Head of caudate nucleus (tissue), 42 donors: ENCODE results near the gene OS9.
A peak's percentile ranks its signal among the peaks of the same experiment; 100 is the strongest.
"Not testable (repeated sequence)": the region's sequence is repeated elsewhere in the genome, so short reads cannot be mapped to it uniquely, and the experiment has no call there.

Experiments used
- DNase-seq, 42 donors: peaks; one replicate each; pipeline versions ENCODE4 v3.0.0 to v3.0.0-alpha.2; 2020 to 2021; ENCODE audit warnings: mixed read lengths in 7 of 42
- intact Hi-C: fragments of 100-400 bp; cut with DNase I; formaldehyde crosslinking; loops from one replicate; pipeline ENCODE4 v1.15.0; 2022

Gene OS9

DNA sequence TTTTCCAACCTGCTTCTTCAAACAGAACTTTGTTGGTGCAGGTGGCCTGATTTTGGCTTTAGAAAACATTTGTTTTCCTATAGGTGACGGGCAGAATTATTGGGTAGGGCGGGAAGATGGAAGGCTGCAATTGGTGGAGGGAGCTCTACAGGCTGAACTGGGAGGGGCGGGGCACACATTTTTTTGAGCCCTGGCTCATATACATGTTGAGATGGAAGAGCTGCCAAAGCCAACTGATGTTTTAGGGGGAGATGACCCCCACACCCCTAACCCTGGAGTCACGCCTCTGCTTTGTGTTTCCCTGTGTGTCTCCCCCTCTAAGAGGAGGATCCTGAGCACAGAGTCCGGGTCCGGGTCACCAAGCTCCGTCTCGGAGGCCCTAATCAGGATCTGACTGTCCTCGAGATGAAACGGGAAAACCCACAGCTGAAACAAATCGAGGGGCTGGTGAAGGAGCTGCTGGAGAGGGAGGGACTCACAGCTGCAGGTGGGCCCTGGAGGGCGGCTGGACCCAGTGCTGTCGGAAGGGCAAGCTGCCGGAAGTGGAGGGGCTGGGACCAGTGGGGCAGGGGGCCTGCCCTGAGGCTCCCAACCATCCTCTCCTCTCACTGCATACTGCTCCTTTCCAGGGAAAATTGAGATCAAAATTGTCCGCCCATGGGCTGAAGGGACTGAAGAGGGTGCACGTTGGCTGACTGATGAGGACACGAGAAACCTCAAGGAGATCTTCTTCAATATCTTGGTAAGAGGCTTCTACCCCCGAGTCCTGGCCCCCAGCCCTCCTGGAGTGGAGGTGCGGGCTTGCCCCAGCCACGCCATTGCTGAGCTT, 26.1 kb downstream of the OS9 start:
- DNase-seq = peak in 2 of 42 donors; percentile 33 to 41
- intact Hi-C loops = no loop called here

DNA sequence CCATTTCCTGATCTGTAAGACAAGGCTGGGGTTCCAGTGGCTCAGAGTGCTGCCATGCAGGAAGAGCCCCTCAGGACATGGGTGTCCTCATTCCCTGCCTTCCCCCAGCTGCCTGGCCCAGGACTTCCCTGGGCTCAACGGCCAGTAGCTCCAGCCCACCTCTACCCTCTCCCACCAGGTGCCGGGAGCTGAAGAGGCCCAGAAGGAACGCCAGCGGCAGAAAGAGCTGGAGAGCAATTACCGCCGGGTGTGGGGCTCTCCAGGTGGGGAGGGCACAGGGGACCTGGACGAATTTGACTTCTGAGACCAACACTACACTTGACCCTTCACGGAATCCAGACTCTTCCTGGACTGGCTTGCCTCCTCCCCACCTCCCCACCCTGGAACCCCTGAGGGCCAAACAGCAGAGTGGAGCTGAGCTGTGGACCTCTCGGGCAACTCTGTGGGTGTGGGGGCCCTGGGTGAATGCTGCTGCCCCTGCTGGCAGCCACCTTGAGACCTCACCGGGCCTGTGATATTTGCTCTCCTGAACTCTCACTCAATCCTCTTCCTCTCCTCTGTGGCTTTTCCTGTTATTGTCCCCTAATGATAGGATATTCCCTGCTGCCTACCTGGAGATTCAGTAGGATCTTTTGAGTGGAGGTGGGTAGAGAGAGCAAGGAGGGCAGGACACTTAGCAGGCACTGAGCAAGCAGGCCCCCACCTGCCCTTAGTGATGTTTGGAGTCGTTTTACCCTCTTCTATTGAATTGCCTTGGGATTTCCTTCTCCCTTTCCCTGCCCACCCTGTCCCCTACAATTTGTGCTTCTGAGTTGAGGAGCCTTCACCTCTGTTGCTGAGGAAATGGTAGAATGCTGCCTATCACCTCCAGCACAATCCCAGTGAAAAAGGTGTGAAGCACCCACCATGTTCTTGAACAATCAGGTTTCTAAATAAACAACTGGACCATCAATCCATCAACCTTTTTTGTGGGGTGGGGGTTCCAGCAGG, 27.0 kb downstream of the OS9 start:
- DNase-seq = peak in 3 of 42 donors; percentile 7 to 42 (median 36)
- intact Hi-C loops = no loop called here

DNA sequence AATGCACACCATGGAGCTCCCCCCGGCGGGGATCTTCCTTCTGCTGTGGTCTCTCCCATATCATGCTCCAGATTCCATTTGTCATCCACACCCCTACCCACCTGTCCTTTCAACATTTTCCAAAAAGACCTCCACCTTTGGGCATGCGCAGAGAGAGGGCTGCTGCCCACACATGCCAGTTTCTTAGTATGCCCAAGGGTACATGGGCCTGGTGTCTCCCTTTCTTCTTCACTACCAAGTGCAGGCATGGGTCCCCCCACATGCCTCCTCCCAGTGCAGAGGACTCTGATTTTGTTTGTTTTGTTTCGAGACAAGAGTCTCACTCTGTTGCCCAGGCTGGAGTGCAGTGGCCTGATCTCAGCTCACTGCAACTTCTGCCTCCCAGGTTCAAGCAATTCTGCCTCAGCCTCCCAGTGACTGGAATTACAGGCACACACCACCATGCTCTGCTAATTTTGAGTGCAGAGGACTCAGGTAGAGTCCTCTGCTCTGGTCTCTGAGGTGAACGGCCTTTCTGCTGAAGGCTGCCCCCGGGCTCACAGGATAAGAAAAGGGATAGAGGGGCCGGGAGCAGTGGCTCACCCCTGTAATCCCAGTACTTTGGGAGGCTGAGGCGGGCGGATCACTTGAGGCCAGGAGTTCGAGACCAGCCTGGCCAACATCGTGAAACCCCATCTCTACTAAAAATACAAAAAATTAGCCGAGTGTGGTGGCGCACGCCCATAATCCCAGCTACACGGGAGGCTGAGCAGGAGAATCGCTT, 28.1 kb downstream of the OS9 start:
- peak in 2 of 42 donors; percentile 37 to 41 for DNase-seq
- intact Hi-C loops = not testable (repeated sequence)

DNA sequence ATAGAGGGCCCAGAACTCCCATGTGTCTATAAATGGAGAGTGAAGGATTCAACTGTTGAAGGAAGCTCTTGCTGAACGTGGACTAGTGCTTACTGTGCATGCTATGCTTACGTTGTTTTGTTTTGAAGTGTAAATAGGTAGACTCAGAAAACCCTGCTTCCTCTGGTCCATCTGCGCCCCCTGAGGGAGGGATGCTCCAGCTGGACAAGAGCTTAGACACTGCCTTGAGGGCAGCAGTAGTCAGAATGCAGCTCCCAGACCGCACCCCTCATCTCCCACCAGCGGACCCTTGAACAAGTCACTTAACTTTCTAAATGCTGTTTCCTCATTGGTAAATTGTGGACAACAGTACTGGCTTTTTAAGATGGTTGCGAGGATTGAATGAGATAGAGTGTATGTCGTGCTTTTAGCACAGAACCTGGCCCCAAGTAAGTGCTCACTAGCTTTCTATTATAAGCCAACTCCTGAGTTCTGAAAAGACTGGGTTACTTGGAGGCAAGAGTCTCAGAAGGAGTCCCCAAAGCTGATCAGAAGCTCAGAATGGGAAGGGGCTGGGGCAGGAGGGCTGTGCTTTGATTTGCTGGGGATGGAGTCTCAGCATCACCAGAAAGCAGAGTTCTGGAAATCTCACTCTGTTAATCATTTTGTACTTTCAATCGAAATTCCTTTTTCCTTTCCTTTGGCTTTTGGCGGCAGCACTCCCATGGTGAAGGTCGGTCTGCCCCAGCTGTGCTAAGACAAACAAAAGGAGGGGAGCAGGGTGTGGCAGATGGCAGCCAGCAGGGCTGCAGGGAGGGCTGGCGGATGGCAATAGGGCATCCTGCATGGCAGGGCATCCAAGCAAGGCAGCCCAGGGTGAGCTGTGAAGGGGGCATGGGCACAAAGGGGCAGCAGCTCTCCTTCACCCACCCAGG, 29.0 kb downstream of the OS9 start:
- DNase-seq = peak in 1 of 42 donors; percentile 39
- intact Hi-C loops = no loop called here

DNA sequence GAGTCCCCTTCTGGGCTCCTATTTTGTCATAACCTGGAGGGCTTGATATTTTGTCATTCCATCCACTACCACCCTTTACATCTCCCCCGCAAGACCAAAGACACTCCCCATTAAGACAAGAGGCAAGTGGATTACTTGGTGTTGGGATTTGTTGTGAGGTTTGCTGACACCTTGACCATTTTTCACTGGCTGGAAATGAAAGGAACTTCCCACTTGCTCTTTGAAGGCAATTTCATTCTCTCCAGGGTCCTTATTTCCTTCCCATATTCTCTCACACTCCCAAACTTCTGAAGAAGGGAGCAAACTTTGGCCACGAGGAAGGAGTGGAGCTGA, 29.7 kb downstream of the OS9 start:
- peak in 1 of 42 donors; percentile 34 for DNase-seq
- intact Hi-C loops = no loop called here

DNA sequence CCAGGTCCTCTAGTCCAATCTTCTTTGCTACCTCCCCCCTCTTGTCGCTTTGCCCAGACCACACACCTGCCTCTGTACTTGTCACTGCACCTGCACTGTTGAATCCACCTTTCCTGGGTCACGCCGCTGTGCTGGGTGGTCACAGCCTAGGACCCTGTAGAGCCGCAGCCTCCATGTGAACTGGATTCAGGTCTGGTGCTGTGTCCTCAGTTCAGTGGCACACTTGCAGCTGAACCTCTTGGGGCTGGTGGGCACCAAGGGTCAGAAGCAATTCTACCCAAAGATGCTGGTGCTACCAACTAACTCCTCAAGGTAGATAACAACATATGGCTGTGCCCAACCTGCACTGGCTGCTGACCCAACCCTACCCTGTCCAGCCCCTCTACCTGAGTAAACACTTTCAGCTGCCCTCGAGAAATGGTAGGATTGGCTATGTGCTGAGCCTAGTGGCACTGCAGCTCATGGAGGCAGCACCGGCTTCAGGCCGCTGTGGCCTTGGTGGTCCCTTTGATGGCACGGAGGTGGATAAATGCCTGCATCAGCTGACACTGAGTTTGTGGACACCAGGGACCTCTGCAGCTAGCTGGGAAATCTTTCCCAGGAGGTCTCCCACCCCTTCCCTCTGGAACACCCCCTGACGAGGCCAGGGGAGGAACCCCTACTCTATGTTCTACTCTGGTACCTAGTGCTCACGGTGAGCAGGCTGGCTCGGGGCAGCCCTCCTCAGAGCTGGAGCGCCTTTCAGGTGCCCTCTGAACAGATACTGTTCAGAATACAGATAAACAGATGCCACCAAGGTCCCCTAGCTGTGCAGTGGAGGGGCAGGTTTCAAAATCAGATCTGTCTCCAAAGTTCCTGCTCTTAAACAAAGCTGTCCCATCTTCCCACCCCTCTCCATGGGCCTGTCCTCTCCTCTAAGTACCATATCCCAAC, 30.3 kb downstream of the OS9 start:
- DNase-seq = peak in 2 of 42 donors; percentile 34 to 37
- intact Hi-C loops = no loop called here

DNA sequence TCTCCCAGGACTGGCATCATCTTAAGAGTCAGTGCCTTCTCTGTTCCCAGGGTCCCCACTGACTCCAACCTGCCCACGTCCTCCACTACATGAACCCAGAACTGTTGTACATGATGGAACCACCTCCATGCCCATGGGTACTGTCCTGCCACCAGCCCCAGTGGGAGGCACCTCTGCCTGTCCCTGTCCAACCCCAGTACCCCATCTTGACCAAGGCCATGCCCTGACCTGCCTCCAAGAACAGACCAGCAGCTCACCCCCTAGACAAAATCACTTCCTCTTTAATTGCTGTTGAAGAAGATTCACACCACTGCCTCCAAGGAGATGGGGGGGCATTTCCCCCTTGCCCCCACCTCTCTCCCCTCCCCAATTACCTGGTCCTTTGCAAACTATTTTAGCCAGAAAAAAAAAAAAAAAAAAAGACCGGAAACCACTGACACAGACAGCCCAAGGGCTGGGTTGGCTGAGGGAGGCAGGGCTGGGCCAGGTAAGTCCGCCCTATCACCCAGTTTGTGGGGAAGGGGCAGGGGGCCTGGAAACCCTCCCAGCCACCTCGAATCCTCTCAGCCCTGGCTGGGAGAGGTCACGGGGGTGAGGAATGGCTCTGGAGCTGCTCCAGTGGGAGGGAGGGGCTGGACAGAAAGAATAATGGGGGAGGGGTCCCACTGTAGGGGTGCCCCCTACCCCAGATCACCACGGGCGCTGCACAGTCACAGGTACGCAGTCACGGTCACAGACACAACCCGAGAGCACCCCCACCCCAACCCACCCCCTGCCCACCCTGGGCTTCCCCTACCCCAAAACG, 31.2 kb downstream of the OS9 start:
- DNase-seq = peak in 2 of 42 donors; percentile 31 to 34
- intact Hi-C loops = no loop called here

DNA sequence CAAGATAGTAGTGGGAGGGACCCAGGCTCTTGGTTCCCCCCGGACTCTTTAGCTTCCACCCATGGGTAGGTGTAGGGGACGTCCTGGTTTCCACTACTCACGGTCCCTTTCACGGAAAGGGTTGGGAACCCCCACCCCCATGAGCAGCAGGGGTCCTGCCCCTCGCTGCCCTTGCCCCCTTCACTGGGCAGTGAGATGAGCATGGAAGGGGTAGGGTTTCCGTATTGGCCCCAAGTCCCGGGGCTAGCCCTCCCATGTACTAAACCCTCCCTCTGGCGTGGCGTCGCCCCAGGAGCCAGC, 31.9 kb downstream of the OS9 start:
- intact Hi-C loops = no loop called here
- peak in 1 of 42 donors; percentile 23 for DNase-seq

DNA sequence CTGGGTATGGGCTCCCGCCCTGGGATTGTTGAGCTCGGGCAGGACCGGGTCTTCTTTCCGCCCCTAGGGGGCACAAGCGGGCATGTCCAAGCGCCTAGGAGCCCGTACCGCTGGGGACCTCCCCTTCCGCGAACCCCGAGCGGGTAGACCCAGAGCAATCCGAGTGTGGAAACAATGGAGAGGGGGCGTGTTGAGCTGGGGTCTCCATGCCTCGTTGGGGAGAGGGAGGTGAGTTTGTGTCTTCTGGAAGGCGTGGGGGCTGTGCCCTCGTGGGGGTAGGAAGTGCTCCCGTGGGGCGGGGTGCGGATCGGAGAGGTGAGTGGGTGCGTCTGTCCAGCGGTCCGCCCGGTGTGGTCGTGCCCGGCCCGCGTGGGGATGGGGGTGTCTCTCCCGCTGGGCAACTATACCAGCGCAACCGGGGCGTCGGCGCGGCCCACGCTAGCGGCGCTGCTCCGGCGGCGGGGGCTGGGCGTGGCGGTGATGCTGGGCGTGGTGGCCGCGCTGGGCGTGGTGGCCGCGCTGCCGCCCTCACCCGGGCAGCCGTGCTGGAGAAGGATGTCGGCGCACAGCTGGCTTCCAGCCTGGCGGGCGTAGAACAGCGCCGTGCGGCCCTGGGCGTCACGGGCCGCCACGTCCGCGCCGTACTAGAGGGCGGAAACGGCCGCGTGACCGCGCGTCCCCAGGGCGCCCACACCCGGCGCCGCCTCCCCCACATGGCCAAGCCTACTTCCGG, 32.4 kb downstream of the OS9 start:
- DNase-seq = peak in 41 of 42 donors; percentile 51 to 89 (median 74)
- intact Hi-C loops = no loop called here

DNA sequence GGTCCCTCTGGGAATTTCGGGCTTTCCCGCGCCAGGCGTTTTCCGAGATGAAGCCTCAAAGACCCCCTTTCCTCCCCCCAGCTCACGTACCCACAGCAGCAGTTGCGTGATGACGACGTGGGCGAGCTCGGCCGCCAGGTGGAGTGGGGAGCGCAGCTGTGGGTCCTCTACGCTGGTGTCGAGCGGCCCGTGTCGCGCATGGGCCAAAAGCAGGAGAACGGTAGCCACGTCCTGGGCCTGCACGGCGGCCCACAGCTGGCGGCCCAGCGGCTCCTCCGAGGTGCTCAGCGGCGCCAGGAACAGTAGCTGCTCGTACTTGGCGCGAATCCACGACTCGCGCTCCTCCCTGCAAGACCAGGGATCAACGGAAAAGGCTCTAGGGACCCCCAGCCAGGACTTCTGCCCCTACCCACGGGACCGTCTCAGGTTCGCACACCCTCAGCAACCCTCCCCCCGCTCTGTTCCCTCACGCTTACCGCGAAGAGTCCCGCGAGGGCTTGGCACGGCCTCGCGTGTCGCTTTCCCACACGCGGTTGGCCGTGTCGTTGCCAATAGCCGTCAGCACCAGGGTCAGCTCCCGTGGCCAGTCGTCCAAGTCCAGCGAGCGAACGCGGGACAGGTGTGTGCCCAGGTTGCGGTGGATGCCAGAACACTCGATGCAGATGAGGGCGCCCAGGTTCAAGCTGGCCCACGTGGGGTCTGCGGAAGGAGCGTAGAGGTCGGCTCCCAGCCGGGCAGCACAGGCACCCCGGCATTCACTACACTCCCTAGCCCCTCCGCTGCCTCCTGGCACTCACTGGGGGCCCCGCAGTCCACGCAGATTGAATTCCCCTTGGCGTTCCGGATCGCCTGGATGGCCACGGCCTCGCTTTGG, 33.2 kb downstream of the OS9 start:
- intact Hi-C loops = no loop called here
- DNase-seq = peak in 6 of 42 donors; percentile 10 to 68 (median 46)

DNA sequence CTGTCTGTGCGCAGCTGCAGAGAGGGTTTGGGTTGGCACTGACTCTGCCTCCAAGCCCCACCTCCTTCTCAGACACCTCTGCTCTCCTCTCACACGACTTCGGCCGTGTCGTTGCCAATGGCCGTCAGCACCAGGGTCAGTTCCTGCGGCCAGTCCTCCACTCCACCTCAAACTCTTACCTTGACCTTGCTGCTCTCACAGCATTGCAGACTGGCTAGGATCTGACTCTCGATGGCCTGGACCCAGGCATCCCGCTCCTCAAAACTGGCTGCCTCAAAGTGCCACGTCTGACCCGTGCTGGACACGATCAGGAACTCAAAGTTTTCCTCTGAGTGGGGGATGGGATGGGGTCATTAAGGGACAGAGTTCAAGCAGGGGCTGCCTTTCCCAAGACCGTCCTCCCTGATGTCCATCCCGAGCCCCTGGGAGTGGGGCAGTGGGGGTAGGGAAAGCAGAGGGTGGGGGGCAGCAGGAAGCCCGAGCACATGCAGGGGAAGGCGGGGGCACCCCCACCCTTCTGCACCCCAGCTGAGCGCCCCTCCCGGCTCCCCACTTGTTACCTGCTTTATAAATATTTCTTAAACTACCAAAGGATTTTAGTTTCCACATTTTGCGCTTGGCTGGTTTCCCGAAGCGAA, 33.9 kb downstream of the OS9 start:
- intact Hi-C loops = no loop called here
- peak in 5 of 42 donors; percentile 7 to 41 (median 18) for DNase-seq

DNA sequence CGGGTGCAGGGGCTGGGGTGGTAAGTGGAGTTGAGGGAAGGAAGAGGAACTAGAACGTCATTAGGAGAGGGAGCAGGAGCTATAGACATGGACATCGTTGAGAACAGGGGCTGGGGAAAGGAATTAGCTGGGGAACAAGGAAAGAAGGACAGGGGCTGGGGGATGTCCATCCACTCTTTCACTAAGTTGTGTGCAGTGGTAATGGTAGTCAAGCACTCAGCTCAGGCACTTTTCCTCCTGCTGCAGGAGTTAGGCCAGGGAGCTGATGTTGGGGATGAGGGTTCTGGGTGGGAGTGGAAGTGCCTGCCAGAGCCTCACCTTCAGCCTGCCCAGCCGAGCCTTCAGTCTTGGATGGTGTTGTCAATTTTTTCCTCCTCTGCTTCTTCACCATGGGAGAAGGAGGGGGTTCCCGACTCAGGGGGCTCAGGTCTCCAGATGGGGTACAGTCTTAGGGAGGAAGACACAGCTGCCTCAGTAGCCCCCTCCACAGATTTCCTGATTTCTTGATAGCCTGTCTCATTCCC, 35.5 kb downstream of the OS9 start:
- DNase-seq = peak in 3 of 42 donors; percentile 11 to 23 (median 22)

DNA sequence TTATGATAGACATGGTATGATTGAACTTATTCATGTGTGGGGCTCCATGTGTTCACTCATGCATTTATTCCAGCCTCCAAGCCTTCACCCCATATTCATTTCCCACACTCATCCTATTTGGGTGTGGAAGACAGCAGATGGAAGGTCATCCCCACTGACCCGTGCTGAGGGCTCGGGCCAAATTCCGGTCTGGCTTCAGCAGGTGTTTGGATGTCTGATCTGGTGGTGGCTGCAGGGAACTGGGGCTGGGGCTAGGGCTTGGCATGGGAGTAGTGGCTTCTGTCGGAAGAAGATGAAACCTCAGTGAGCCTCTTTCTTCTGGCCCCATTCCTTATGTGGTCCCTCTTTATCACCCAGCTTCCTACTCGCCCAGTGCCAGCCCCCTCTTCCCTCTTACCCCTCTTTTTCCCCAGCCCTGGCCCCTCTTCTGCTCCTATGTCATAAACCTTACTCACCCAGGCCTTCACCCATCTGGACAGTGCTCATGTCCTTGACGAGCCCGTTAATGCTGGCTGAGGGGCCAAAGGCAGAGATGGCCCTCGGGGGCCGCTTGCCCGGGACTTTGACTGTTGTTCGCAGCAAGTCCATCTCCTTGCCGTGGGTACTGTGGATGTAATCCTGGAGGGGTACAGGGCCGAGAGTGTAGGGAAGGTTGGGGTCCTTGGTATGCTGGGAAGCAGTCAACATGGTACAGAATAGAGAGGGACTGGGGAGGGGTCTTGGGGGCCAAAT, 36.6 kb downstream of the OS9 start:
- intact Hi-C loops = no loop called here
- peak in 2 of 42 donors; percentile 6 for DNase-seq

More for the DNA sequence above, 35.5 kb downstream of the OS9 start:
- intact Hi-C loops = no loop called here
